HG03571 (cell line): ENCODE data around the gene GMPPA.
A peak's percentile ranks its signal among the peaks of the same experiment; 100 is the strongest.

Experiments used
- ATAC-seq: cut with Tn5 transposase; IDR thresholded peaks from one replicate; pipeline ENCODE4 v1.9.1; 2021; ENCODE audit not compliant: unreplicated experiment

The GMPPA gene

GRCh38 chr2:219484343-219485200, 14.1 kb upstream of the GMPPA start:
- ATAC-seq, result no peak

GRCh38 chr2:219485201-219485580, 13.5 kb upstream of the GMPPA start:
- no peak for ATAC-seq

- ATAC-seq, result no peak
Measured at GRCh38 chr2:219486380-219486959, 12.2 kb upstream of the GMPPA start.

- no peak for ATAC-seq
Measured at GRCh38 chr2:219488149-219488843, 10.4 kb upstream of the GMPPA start.

GRCh38 chr2:219488844-219489194, 9.9 kb upstream of the GMPPA start:
- no peak for ATAC-seq

- ATAC-seq, result no peak
Measured at GRCh38 chr2:219489315-219489714, 9.4 kb upstream of the GMPPA start.

- no peak for ATAC-seq
Measured at GRCh38 chr2:219490186-219490585, 8.5 kb upstream of the GMPPA start.

- ATAC-seq, result no peak
Measured at GRCh38 chr2:219490600-219491130, 8.0 kb upstream of the GMPPA start.

GRCh38 chr2:219491278-219491963, 7.3 kb upstream of the GMPPA start:
- no peak for ATAC-seq

- no peak for ATAC-seq
Measured at GRCh38 chr2:219492575-219492974, 6.1 kb upstream of the GMPPA start.

- ATAC-seq, result no peak
Measured at GRCh38 chr2:219493086-219493485, 5.6 kb upstream of the GMPPA start.

- ATAC-seq, result no peak
Measured at GRCh38 chr2:219494952-219495530, 3.6 kb upstream of the GMPPA start.

GRCh38 chr2:219495531-219496122, 3.1 kb upstream of the GMPPA start:
- no peak for ATAC-seq

- no peak for ATAC-seq
Measured at GRCh38 chr2:219496247-219496824, 2.4 kb upstream of the GMPPA start.

- ATAC-seq, result no peak
Measured at GRCh38 chr2:219496825-219497494, 1.7 kb upstream of the GMPPA start.

GRCh38 chr2:219497495-219498279, 1.0 kb upstream of the GMPPA start:
- peak; percentile 23 for ATAC-seq

- no peak for ATAC-seq
Measured at GRCh38 chr2:219499058-219499307, 292 bp downstream of the GMPPA start.

GRCh38 chr2:219499555-219499954, 864 bp downstream of the GMPPA start:
- no peak for ATAC-seq

GRCh38 chr2:219500135-219500534, 1.4 kb downstream of the GMPPA start:
- ATAC-seq, result no peak
